HG02610 (cell line): ENCODE measurements around the gene CYP2W1.
"Not testable (repeated sequence)": the region's sequence is repeated elsewhere in the genome, so short reads cannot be mapped to it uniquely, and the experiment has no call there.

Experiments
- ATAC-seq: cut with Tn5 transposase; IDR thresholded peaks from one replicate; pipeline ENCODE4 v1.9.1; 2021; ENCODE audit warnings: mild to moderate bottlenecking, moderate library complexity; ENCODE audit not compliant: unreplicated experiment

The CYP2W1 gene

DNA sequence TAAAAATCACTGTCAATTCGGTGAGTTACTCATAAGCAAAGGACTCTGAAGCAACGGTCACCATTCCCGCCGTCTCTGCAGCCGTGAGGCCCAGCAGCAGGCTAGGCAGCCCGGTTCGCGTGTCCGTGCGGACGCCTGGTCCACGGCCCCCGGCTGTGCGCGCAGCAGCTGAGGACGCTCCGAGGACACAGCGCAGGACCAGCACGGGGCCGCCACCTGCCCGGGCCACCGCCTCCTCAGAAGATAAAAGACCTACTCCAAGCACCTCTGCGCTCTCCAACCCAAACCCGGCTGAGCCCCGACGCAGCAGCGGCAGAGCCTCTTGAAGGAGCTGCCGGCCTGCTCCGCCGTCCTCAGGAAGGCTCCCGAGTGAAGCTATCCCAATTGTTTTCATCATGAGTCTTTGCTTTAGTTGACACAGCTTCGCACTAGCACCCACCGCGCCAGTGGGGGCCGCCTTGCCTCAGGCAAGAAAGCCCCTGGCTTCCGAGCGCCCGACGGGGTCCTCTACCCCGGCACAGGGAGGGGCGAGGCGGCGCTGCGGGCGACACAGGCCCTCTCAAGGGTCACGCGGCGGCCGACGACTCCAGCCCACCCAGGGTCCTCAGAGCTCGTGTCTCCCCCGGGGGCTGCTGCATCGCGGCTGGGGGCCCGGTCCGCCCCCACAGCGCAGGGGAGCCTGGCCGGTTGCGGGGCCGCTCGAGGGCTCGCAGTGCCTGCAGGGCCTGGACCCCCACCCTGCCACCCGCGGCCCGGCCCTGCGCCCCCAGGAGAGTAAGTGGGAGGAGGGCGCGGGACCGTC is 44.5 kb downstream of the CYP2W1 start:
- peak; percentile 1 for ATAC-seq

DNA sequence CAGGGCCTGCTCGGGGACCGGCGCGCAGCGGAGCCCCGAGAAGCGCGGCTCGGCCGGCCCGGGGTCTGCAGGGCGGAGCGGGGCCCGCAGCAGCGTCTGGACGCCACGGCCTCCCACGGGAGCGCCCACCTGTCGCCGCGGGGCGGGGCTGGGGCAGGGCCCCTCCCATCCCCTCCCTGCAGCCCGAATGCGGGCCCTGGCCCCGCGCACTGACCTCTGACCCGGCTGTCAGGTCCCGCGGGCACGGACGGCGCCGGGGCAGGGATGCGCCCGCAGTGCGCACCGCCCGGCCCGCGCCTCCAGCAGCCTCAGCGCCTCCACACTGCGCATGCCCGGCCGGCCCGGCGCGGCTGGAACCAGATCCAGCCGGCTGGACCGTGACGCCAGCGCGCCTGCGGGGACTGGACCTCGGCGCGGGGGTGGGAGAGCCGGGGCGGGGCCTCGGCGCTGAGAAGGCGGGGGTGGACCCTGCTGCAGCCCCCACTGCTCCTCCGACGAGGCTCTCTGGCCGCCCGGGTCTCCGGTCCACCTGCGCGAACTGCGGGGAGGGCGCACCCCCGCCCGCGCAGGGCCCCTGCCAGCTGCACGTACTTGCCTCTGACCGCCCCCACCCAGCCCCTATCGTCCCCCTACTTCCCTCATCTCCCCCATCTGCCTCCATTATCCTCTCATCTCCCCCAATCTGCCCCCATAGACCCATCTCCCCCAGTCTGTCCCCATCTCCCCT is 45.2 kb downstream of the CYP2W1 start:
- ATAC-seq, result peak; percentile 40

DNA sequence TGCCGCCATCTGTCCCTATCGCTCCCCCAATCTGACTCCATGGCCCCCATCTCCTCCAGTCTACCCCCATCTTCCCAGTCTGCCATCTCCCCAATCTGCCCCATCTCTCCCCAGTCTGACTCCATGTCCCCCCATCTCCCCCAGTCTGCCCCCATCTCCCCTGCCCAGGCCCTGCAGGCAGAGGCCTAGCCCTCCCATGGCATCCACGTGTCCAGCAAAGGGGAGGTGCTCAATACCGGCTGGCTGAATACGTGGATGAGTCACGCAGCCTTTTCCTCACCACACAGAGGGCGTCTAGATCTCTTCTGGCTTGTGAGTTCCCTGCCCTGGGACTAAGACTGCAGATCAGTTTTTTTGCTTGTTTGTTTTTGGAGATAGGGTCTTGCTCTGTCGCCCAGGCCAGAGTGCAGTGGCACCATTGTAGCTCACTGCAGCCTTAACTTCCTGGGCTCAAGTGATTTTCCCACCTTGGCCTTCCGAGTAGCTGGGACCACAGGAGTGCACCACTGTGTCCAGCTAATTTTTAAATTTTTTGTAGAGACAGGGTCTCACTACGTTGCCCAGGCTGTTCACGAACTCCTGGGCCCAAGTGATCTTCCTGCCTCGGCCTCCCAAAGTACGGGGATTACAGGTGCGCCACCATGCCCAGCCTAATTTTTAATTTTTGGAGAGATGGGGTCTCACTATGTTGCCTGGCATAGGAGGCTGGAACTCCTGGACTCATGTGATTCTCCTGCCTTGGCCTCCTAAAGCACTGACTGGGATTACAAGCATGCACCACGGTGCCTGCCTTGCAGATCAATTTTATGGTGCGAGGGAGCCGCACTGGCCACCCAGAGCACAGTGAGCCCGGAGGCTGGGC is 46.0 kb downstream of the CYP2W1 start:
- ATAC-seq, result no peak

DNA sequence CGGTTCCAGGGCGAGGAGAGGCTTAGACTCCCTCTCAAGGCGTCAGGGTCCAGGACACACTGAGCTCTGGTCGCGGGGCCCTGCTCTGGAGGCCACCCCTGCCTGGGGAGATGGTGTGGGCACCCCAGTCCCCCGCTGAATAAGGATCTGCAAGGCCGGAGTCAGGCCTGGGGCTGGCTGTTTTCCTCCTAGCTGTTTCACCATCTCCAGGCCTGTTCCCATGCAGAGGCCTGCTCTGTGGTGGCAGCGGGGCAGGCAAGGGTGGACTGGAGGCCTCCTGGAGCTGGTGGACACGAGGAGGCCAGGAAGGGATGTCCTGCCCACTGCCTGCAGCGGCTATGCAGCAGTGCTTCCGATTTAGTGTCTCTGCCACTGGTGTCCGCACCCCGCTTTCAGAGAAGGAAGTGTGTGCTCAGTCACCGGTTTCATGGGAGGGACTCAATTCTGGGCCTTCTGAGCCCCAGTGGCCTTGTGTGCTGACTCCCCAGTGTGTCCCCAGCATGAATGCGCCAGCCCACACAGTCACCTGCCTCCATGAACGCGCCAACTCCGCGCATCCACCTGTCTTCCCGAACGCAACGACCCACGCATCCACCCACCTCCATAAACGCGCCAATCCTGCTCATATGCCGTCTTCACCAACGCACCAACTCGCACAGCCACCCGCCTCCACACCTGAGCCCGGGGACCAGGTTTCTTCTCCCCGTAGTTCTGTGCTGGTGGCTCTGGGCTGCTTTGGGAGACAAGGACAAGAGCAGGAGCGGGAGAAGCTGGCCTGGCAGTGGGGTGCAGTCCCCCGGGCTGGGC is 46.9 kb downstream of the CYP2W1 start:
- no peak for ATAC-seq

DNA sequence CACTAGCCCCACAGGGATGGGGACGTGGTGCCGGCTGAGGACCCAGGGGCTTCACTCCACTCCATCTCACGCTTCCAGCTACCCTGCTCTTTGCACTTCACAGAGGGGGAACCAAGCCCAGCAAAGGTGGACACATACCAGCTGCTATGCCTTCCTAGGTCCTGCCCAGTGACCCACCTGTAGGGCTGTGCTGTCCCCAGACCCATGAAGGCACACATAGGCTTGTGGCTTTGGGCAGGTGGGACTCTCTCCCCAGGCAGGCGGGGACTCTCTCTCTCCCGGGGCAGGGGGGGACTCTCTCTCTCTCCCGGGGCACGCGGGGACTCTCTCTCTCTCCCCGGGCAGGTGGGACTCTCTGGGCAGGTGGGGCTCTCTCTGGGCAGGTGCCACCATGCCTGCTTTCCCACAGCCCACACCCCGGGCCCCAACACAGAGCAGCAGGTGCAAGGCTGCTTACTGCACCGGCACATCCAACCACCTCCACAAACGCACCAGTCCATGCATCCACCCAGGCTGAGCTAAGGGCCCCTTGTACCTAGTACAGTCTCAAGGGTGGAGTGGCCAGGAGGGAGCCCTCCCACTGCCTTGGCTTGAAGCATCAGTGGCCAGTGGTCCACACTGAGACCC is 47.6 kb downstream of the CYP2W1 start:
- no peak for ATAC-seq

DNA sequence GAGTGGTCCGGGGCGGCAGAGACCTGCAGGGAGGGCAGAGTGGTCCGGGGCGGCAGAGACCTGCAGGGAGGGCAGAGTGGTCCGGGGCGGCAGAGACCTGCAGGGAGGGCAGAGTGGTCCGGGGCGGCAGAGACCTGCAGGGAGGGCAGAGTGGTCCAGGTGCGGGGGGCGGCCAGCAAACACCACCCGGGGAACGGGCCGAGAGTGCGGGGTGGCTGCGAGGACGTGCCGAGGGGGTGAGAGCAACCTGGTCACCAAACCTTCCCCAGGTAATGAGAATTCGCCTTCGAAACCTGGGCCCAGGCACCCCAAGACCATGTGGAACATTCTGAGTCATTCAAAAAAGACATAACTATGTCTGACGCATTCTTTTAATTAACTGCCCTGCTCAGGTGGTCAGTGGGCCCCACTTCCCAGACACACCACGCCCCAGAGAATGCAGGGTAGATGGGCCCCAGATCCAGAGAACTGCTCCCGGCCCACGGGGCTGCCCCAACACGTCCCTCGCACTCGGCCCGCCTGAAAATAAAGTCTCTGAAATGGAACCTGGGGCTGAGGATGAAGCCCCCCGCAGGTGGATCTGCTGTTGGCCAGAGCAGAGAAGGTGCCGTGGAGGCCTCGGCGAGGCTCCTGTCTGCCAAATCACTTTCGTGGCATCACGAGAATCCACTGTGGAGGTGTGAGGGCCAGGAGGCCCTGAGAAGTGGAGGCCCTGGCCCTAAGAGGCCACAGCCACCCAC is 48.9 kb downstream of the CYP2W1 start:
- ATAC-seq, result no peak

DNA sequence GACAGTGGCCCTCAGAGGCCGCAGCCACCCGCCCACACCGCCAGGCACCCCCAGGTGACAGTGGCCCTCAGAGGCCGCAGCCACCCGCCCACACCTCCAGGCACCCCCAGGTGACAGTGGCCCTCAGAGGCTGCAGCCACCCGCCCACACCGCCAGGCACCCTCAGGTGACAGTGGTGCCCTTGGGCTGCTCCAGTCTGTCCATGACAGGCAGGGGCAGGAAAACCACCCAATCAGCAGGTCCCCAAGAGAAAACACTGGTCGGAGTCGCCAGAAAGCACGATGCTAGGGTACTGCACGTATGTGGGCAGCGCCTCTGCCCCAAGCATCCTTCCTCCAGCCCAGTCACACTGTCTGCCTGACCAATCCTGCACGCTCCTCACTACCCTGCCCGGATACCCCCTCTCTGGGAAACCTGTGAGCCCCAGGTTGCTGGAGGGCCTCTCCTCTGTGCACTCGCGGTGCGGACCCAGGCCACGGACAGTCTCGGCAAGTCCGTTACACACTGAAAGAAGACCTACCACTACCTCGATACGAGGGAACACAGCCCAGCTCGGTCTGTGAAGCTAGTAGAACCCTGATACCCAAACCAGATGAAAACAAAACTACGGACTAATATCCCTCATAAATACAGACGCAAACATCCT is 49.7 kb downstream of the CYP2W1 start:
- ATAC-seq, result no peak

DNA sequence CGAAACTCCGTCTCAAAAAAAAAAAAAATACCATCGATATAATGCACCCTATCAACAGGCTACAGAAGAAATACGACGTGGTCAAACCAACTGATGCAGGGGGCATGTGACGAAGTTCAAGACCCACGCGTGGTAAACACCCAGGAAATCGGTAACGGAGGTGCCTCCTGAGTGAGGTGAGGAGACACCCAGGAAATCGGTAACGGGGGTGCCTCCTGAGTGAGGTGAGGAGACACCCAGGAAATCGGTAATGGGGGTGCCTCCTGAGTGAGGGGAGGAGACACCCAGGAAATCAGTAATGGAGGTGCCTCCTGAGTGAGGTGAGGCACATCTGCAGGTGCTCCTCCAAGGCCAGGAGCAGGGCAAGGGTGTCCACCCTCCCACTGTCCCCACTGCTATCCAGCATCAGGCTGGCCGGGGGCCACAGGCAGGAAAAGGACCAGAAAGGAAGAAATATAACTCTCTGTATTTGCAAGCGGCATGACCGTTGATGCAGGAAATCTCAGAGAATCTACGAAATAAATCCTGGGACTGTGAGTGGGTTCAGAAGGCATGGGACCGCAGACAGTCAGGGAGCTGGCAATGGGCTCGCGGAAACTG is 50.7 kb downstream of the CYP2W1 start:
- no peak for ATAC-seq

DNA sequence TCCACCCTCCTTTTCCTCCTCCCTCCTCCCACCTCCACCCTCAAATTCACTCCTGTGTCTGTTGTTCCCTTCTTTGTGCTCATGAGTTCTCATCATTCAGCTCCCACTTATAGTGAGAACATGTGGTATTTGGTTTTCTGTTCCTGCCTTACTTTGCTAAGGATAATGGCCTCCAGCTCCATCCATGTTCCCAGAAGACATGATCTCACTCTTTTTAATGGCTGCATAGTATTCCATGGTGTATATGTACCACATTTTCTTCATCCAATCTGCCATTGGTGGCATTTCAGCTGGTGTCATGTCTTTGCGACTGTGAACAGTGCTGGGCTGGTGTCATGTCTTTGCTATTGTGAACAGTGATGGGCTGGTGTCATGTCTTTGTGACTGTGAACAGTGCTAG is 51.8 kb downstream of the CYP2W1 start:
- not testable (repeated sequence) for ATAC-seq

DNA sequence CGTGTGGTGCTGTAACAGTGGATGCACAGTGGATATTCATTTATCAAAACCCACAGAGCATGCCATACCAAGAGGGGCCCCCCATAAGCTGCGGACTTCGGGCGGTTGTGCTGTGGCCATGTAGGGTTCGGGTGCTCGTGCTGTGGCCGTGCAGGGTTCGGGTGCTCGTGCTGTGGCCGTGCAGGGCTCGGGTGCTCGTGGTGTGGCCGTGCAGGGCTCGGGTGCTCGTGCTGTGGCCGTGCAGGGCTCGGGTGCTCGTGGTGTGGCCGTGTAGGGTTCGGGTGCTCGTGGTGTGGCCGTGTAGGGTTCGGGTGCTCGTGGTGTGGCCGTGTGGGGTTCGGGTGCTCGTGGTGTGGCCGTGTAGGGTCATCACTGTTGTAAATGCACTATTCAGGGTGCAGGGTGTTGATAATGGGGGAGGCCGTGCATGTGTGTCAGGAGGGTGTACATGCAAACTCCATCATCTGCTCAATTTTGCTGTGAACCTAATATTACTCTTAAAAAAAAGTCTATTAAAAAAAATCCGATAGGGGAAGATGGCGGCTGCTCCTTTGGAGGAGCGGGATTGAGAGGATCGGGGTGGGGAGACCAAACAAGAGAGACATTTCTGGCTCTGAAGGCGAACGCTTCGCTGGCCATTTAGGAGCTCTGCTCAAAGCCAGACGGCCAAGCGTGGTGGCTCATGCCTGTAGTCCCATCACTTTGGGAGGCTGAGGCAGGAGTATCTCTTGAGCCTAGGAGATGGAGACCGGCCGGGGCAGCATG is 53.4 kb downstream of the CYP2W1 start:
- ATAC-seq, result not testable (repeated sequence)
